ENCODE measurements around the gene RAD50. TPM values are rescaled to one million over a fixed set of nuclear protein-coding genes. Genes with fewer than 3 reads are reported as not detected.
"Not testable (repeated sequence)": the region's sequence is repeated elsewhere in the genome, so short reads cannot be mapped to it uniquely, and the experiment has no call there.

RAD50 gene
- total RNA-seq, 2 experiments from 2014 or later = 33.3 to 38.5 TPM

- H3K27me3 Mint-ChIP-seq = peaks cover 4% of the 10 kb centered on the region
- peak overlapping the region; percentile 63 for H3K27ac Mint-ChIP-seq
- peaks cover 43% of the 10 kb centered on the region for H3K4me1 Mint-ChIP-seq
- H3K9me3 Mint-ChIP-seq = no peaks in the 10 kb centered on the region
- DNase-seq = peak; percentile 16
- ChIA-PET POLR2A (interaction anchor here (0.7 kb wide), 1 partner anchor 10 kb away, joined by 6 read pairs; no protein-coding TSS in a partner anchor), CTCF (interaction anchor here (0.7 to 1.3 kb wide), 8 partner anchors 13 to 284 kb away, joined by 3 to 5 read pairs (median 3); no protein-coding TSS in a partner anchor)
- no peak overlapping the region for H3K4me3 Mint-ChIP-seq
- H3K36me3 Mint-ChIP-seq (ENCODE audit: low read depth) = peaks cover 8% of the 10 kb centered on the region
These were observed 132.0 kb downstream of the RAD50 start for GRCh38 chr5:132688536-132689339.

GRCh38 chr5:132689513-132689912, 132.7 kb downstream of the RAD50 start:
- H3K36me3 Mint-ChIP-seq (ENCODE audit: low read depth) = peaks cover 8% of the 10 kb centered on the region
- H3K4me3 Mint-ChIP-seq = no peak overlapping the region
- no peaks in the 10 kb centered on the region for H3K9me3 Mint-ChIP-seq
- POLR2A ChIA-PET = no interaction called here
- H3K27me3 Mint-ChIP-seq = peaks cover 4% of the 10 kb centered on the region
- H3K27ac Mint-ChIP-seq = no peak overlapping the region
- CTCF ChIA-PET = interaction anchor here (0.7 to 1.1 kb wide), 4 partner anchors 13 to 161 kb away, joined by 3 read pairs; no protein-coding TSS in a partner anchor
- no peak for DNase-seq
- peaks cover 40% of the 10 kb centered on the region for H3K4me1 Mint-ChIP-seq

GRCh38 chr5:132690156-132690555, 133.4 kb downstream of the RAD50 start:
- CTCF ChIA-PET = interaction anchor here (0.7 to 1.1 kb wide), 3 partner anchors 14 to 161 kb away, joined by 3 read pairs; no protein-coding TSS in a partner anchor
- H3K27ac Mint-ChIP-seq = no peak overlapping the region
- peaks cover 33% of the 10 kb centered on the region for H3K4me1 Mint-ChIP-seq
- no peak overlapping the region for H3K4me3 Mint-ChIP-seq
- no peak for DNase-seq
- POLR2A ChIA-PET = no interaction called here
- H3K36me3 Mint-ChIP-seq (ENCODE audit: low read depth) = peaks cover 8% of the 10 kb centered on the region
- peaks cover 4% of the 10 kb centered on the region for H3K27me3 Mint-ChIP-seq
- H3K9me3 Mint-ChIP-seq = no peaks in the 10 kb centered on the region

- H3K9me3 Mint-ChIP-seq, DNase-seq, H3K27me3 Mint-ChIP-seq, H3K4me3 Mint-ChIP-seq: not testable (repeated sequence)
- peaks cover 10% of the 10 kb centered on the region for H3K36me3 Mint-ChIP-seq (ENCODE audit: low read depth)
- H3K27ac Mint-ChIP-seq = peak overlapping the region; percentile 20
- CTCF ChIA-PET = interaction anchor here (0.6 kb wide), 1 partner anchor 170 kb away, joined by 3 read pairs; no protein-coding TSS in a partner anchor
- POLR2A ChIA-PET = interaction anchor here (0.6 kb wide), 1 partner anchor 56 kb away, joined by 5 read pairs; no protein-coding TSS in a partner anchor
- peaks cover 28% of the 10 kb centered on the region for H3K4me1 Mint-ChIP-seq
These were observed 135.2 kb downstream of the RAD50 start for GRCh38 chr5:132691755-132692631.

GRCh38 chr5:132692632-132692967, 135.8 kb downstream of the RAD50 start:
- peaks cover 10% of the 10 kb centered on the region for H3K36me3 Mint-ChIP-seq (ENCODE audit: low read depth)
- peaks cover 2% of the 10 kb centered on the region for H3K27me3 Mint-ChIP-seq
- CTCF ChIA-PET = no interaction called here
- H3K27ac Mint-ChIP-seq = no peak overlapping the region
- POLR2A ChIA-PET = no interaction called here
- H3K4me3 Mint-ChIP-seq = no peak overlapping the region
- DNase-seq = no peak
- no peaks in the 10 kb centered on the region for H3K9me3 Mint-ChIP-seq
- H3K4me1 Mint-ChIP-seq = peaks cover 26% of the 10 kb centered on the region

Other genes starting within 250 kb of the RAD50 start
- gene SLC22A5, start 187.3 kb upstream of the RAD50 start, total RNA-seq = 1 to 10 TPM; 3.2 to 3.6 TPM
- gene IRF1, start 66.2 kb upstream of the RAD50 start, total RNA-seq = 100 to 1,000 TPM; 289 to 302 TPM
- gene IL5, start 13.5 kb upstream of the RAD50 start, total RNA-seq = under 1 TPM; 0.25 to 0.33 TPM
- gene IL13, start 101.2 kb downstream of the RAD50 start, total RNA-seq = 1 to 10 TPM; 2.5 to 2.8 TPM
- not detected for gene IL4, start 117.0 kb downstream of the RAD50 start, total RNA-seq
- 1 to 10 TPM; 7.5 TPM for gene KIF3A, start 180.6 kb downstream of the RAD50 start, total RNA-seq
- 1 to 10 TPM; 5.5 to 6.2 TPM for gene CCNI2, start 190.4 kb downstream of the RAD50 start, total RNA-seq
- gene SEPTIN8, start 220.3 kb downstream of the RAD50 start, total RNA-seq = 10 to 100 TPM; 20.5 to 21.6 TPM